Measurements from ENCODE around the gene PREX1.
A peak's percentile ranks its signal among the peaks of the same experiment; 100 is the strongest.
"Not testable (repeated sequence)": the region's sequence is repeated elsewhere in the genome, so short reads cannot be mapped to it uniquely, and the experiment has no call there.

Gene PREX1

DNA sequence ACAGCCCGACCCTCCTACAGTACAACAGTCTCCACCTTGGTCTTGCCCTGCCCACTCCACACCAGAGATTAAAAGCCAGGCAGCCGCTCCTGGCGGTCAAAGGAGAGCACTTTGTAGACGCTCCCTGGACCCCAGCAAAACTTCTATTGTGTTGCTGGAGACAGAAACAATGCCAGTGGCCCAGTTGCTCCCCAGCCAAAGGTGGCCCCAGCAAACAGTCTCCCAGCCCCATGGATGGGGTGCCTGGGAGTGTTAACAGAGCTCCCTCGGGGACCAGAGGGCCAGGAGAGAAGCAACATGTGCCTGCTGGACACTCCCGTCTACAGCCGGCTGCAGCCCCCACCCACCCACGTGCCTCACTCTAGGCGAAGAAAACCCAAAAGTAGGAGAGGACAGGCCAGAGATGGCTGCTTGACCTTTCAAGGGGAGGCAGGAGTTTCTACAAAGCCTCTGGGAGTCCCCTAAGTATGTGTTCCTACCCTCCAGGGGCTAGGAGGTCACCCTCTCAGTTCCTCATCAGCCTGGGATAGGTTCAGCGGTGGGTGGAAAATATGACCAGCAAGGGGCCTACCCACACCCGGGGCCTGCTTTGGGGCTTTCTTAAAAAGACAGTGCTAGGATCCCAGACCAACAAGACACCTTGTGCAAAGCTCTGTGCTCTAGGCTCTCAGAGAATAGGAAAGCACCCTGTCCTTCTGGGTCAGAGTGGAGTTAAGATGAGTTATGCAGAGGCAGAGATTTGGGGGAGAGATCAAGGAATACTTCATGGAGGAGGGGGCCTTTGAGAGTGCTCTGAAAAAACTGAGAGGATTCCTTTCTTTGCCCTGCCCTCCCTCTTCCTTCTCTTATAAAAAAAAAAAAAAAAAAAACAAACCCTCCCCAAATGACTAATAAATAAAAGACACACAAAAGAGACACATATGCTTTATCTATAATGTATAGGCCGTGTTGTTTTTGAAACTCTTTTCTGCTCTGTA, 19.0 kb upstream of the PREX1 start:
- no peak for DNase-seq (ENCODE audit: low spot score)

DNA sequence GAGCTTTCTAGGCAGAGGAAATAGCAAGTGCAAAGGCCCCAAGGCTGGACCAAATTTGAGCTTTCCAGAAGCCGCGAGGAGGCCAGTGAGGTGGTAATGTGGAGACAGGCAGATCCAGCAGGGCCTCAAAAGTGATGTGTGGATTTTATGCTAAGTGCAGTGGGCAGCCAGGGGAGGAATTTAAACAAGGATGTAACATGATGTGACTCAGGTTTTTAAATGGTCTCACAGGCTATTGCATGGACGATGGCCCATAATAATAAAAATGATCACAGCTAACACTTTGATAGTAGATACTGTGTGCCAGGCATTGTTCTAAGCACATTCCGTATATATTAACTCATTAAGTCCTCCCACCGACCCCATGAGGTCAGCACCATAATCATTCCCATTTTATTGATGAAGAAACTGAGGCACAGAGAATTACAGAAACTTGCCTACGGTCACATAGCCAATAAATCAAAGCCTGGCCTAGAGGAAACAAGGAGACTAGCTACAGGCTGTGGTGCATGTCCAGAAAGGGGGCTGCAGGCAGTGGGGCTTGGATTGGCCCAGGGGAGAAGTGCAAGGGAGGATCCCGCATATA, 18.0 kb upstream of the PREX1 start:
- DNase-seq (ENCODE audit: low spot score), result no peak

- no peak for DNase-seq (ENCODE audit: low spot score)
Measured at GRCh38 chr20:48844996-48845395, 17.2 kb upstream of the PREX1 start.

DNA sequence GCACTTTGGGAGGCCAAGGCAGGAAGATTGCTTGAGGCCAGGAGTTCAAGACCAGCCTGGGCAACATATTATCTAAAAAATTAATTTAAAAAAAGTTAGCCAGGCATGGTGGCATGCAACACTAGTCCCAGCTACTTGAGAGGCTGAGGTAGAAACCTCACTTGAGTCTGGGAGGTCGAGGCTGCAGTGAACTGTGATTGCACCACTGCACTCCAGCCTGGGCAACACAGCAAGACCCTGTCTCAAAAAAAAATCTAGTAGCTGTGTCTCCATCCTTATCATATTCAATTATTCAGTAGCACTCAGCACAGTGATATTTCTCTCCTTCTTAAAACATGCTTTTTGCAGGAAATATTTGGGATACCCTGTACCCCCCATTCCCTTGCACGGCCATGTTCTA, 16.1 kb upstream of the PREX1 start:
- DNase-seq (ENCODE audit: low spot score), result not testable (repeated sequence)

DNA sequence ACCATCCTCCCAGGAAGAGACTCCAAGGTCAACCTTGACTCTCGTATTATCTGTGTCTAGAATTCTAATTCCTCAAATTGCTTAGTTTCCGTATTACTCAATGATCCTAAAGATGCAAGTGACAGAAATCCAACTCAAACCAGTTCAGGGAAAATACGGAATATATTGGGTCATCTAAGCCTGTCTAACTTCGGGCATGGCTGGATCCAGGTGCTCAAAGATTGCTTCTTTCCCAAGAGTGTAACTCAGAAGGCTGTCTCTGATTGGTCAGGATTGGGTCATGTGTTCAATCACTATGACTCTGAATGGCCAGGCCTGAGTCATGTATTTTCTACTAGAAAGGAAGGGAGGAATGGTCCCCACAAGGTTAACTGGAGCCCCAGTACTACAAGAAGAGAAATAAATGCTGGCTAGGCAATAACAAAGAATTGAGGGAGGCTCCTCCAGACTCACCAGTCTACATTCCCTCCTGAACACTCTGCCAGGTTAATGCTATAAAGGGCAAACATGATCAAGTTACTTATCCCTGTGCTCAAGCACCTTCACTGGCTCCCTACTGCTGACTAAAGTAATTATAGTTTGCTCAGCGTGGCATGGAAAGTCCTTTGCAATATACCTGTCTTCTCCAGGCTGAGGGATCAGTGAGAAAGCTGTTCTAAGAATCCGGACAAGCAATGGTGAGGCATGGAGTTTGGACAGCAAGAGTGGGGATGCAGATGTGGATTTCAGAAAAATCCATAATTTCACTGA, 15.4 kb upstream of the PREX1 start:
- no peak for DNase-seq (ENCODE audit: low spot score)

GRCh38 chr20:48841875-48842529, 14.2 kb upstream of the PREX1 start:
- DNase-seq (ENCODE audit: low spot score), result peak; percentile 78

GRCh38 chr20:48841196-48841874, 13.5 kb upstream of the PREX1 start:
- DNase-seq (ENCODE audit: low spot score), result no peak

DNA sequence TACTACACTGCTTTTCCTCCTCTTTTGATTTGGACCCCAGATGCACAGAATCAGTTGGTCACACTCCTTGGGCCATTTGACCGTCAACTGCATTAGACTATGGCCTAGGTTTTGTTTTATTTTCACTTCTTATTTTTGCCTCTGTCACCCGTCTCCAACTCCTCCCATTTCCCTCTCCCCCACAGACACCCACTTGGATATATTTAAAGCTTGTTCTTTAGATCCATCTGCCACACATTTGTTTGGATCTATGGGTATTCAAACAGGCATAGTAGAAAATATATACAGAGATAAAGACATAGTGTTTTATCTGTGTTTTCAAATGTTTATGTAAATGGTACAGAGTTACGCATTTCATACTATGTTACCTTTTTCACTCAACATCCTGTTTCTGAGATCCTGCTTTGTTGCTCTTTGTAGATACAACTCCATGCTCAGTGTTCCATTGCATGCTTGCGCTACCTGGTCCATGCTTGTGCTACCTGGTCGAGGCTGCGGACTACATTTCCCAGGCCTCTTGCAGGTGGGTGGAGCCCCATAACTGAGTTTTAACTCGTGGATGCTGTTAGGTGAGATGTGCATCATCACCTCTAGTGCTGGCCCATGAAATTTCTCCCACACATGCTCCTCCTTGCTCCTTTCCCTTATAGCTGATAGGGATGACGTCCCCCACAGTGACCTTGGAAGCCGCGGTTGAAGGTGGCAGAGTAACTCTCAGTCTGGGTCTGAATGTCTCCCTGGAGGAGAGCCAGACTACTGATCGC, 11.5 kb upstream of the PREX1 start:
- no peak for DNase-seq (ENCODE audit: low spot score)

DNA sequence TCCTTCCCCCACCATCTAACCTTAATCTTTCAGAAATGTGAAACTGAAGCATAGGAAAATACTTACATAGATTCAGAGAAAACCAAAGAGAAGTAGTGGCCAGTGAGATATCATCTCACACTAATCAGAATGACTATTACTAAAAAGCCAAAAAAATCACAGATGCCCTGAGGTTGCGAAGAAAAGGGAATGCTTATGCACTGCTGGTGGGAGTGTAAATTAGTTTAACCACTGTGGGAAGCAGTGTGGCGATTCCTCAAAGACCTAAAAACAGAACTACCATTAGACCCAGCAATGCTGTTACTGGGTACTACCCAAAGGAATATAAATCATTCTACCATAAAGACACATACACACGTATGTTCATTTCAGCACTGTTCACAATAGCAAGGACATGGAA, 9.2 kb upstream of the PREX1 start:
- DNase-seq (ENCODE audit: low spot score), result no peak

DNA sequence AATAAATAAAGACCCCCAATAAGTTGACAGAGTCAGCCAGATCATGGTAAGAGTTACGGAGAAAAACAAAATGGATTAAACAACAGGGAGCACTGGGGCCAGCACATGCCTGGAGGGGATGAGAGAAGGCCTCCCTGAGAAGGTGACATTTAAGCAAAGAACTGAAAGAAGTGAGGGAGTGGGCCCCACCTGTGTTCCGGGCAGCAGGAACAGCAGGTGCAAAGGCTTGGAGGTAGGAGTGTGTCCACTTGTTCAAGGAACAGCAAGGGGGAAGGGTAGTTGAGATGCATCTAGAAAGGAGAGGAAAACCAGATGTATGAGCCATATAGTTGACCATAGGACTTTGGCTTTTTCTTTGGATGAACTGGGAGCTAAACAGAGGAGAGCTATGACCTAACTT, 7.6 kb upstream of the PREX1 start:
- no peak for DNase-seq (ENCODE audit: low spot score)

DNA sequence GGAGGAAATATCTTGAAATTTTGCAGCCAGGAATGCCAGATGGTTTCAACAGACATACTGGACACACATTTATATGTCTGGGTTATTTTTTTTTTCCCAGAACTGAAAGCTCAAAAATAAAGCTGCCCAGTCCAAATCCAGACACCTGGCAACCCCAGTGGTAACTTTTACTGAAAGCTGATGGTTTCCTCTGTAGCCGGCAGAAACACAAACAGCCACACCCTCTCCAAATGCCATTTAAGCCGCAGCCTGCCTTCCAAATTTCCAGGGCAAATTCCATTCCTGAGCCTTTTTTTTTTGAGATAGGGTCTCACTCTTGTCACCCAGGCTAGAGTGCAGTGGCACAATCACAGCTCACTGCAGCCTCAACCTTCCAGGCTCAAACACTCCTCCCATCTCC, 6.5 kb upstream of the PREX1 start:
- peak; percentile 48 for DNase-seq (ENCODE audit: low spot score)

DNA sequence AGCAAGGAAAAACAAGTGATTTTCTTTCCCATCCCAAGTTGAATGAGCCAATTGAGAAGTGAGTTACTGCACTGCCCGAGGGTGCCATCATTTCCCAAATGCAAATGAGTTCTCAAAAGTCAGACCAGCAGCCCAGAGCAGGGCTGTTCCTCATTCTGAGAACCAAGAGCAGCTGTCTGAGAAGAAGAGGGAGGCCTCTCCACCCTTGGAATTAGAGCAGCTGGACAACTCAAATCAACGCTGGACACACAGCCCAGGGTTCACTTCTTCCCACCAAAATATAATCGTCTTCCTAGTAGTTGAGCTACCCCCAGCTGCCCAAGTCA, 4.6 kb upstream of the PREX1 start:
- DNase-seq (ENCODE audit: low spot score), result no peak

DNA sequence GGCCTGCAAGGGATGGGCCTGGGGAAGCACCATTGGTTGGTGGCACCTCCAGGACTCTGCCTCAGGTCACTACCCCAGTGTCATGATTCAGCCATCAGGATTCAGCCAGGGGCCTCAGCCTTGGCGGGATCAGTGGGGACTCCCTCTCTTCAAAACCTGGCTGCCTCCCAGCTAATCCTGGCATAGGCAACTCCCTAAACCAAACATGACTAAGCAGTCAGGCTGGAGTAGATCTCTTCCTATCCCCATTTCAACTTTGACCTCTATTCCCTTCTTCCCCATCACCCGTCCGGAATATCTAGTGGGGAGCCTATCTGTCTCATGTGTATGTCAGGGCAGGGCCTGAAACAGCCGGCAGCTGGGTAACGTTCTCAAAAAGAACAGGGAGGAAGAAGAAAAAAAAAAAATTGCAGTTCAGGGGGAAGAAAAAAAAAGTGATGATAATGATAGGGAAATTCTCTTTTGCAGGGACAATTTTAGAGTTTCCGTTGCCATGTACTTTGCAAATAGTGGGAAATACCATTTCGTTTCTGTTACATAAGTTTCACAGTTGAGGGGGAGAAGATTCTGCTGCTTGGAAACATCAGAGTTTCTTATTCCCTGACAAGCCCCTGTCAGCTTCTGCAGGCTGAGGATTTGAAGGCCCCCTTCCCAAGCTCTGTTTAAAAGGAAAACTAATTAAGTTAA, 4.1 kb upstream of the PREX1 start:
- DNase-seq (ENCODE audit: low spot score), result peak; percentile 69

DNA sequence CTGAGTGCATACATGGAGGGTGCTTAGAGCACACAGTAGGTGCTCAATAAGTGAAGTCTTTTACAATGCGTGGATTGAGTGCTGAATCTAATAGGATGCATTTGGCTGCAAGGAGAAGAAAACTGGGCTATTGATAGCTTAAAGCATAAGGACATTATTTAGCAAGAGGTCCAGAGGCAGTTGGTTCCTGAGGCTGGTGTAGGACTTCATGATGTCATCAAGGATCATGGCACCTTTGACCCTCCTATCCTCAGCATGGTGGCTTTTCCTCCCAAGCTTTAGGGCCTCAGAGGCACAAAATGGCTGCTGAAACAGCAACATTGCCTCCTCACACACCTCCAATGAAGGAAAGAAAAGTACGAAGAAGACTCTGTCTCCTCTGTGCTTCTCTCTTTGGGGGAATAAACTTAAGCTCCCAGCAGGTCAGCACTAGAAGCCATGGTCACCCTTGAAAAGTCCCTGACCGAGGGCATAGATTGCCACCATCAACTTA, 3.1 kb upstream of the PREX1 start:
- DNase-seq (ENCODE audit: low spot score), result no peak

- DNase-seq (ENCODE audit: low spot score), result no peak
Measured at GRCh38 chr20:48829940-48830339, 2.1 kb upstream of the PREX1 start.

- DNase-seq (ENCODE audit: low spot score), result no peak
Measured at GRCh38 chr20:48828734-48829460, 1.1 kb upstream of the PREX1 start.

DNA sequence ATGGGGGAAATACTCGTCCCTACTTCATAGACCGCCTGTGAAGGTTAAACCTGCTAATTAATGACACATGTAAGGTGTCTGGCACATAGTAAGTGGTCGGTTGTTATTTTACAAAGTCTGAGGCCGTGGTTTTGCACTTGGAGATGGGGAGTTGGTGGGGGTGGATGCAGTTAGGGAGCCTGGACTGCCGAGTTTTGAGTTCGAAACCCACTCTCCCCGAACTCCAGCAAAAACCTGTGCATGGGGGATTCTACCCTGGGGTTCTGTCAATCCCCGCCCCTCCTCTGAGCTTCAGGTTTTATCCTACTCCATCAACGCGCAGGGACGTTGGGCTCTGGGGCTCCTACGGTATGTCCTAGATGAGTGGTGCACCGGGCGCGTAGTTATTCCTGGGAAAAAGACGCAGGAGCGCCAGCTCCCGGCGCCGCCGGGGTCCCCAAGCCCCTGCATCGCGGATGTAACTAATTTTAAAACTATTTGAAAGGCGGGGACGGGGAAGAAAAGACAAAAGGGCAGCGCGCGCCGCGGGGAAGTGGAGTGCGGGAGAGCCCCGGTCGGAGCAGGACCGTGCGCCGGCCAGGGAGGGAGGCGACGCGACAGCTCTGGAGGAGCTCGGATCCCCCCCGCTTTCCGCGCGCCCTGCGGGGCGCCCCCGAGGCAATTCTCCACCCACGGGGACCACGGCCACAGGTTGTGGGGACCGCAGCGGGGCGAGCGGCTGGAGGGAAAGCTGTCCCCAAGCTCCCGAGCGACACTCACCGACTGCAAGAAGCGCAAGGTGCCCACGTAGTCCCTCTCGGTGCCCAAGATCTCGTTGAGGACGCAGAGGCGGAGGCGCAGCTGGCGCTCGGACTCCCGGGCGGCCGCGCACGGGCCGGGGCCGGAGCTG, 672 bp downstream of the PREX1 start:
- peak; percentile 30 for DNase-seq (ENCODE audit: low spot score)

DNA sequence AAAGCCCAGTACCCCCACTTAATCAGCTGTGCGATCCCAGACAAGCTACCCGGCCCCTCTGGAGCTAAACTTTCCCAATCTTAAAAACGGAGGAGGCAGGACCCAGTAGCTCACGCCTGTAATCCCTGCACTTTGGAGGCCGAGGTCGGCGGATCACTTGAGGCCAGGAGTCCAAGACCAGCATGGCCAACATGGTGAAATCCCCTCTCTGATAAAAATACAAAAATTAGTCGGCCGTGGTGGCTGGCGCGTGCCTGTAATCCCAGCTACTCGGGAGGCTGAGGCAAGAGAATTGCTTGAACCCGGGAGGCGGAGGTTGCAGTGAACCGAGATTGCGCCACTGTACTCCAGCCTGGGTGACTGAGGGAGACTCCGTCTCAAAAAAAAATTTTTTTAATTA, 1.3 kb downstream of the PREX1 start:
- not testable (repeated sequence) for DNase-seq (ENCODE audit: low spot score)

GRCh38 chr20:48826069-48826468, 1.7 kb downstream of the PREX1 start:
- no peak for DNase-seq (ENCODE audit: low spot score)

All from AG20443 (cell line).